HG03575 (cell line): ENCODE measurements around the gene FUCA2.

Experiments
- ATAC-seq: cut with Tn5 transposase; IDR thresholded peaks from one replicate; pipeline ENCODE4 v1.9.1; 2021; ENCODE audit not compliant: unreplicated experiment, insufficient number of reproducible peaks, low FRiP score; ENCODE audit errors: extremely low read depth

FUCA2 gene, protein sequence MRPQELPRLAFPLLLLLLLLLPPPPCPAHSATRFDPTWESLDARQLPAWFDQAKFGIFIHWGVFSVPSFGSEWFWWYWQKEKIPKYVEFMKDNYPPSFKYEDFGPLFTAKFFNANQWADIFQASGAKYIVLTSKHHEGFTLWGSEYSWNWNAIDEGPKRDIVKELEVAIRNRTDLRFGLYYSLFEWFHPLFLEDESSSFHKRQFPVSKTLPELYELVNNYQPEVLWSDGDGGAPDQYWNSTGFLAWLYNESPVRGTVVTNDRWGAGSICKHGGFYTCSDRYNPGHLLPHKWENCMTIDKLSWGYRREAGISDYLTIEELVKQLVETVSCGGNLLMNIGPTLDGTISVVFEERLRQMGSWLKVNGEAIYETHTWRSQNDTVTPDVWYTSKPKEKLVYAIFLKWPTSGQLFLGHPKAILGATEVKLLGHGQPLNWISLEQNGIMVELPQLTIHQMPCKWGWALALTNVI

GRCh38 chr6:143510991-143511891 lies at the start of gene FUCA2:
TSS of gene FUCA2 (minus strand) at chr6:143511720. CDS start at chr6:143511634, 86 bp downstream.
- no peak for ATAC-seq

- ATAC-seq = no peak
Measured at GRCh38 chr6:143561105-143561704, 49.7 kb upstream of the FUCA2 start.

DNA sequence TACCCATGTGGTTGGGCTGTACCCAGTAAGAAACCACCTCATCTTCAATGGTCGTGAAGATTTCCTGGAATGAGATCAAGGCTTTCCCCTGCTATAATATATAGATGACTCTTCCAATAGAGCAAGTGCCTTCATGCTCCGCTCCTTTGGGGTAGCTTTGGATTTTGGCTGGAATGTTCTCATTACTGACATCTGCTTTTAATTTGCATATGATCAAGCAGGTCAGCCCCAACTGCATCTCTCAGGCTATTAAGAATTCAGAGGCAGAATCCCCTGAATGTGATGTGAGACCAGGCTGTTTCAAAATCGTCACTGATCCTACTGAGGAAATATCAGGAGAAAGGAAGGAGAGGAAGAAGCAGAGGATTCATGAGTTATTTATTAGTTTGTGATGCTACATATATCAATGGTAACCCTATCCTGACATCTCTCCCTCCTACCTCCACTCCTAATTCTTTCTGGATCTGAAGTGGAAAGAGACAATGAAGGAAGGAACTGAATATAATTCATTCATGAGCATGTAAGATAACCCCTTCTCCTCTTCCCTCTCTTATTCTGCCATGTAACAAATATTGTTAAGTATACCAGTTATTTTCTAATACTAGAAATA lies 47.6 kb upstream of the FUCA2 start:
- ATAC-seq = no peak

- ATAC-seq = no peak
Measured at GRCh38 chr6:143556529-143556928, 45.0 kb upstream of the FUCA2 start.

DNA sequence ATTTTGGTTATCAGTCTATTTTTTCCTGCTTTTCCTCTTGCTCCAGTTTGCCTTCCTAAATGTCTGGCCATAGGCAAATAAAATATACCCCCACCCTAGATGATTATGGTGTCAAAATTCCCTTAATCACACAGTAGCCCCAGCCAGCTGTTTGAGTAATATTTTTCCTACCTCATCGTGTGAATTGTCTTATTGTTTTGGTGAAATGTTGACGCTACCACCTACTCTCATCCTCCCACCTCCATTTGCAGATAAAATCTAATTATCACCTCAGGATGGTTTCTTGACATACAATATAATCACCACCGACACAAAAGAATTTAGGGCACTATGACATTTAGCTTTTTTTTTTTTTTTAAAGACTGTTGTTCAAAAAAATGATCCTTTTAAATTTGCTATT lies 44.1 kb upstream of the FUCA2 start:
- ATAC-seq = no peak

GRCh38 chr6:143555071-143555492 lies 43.6 kb upstream of the FUCA2 start:
- no peak for ATAC-seq

GRCh38 chr6:143553337-143553736 lies 41.8 kb upstream of the FUCA2 start:
- no peak for ATAC-seq

- ATAC-seq = no peak
Measured at GRCh38 chr6:143549949-143550268, 38.4 kb upstream of the FUCA2 start.

DNA sequence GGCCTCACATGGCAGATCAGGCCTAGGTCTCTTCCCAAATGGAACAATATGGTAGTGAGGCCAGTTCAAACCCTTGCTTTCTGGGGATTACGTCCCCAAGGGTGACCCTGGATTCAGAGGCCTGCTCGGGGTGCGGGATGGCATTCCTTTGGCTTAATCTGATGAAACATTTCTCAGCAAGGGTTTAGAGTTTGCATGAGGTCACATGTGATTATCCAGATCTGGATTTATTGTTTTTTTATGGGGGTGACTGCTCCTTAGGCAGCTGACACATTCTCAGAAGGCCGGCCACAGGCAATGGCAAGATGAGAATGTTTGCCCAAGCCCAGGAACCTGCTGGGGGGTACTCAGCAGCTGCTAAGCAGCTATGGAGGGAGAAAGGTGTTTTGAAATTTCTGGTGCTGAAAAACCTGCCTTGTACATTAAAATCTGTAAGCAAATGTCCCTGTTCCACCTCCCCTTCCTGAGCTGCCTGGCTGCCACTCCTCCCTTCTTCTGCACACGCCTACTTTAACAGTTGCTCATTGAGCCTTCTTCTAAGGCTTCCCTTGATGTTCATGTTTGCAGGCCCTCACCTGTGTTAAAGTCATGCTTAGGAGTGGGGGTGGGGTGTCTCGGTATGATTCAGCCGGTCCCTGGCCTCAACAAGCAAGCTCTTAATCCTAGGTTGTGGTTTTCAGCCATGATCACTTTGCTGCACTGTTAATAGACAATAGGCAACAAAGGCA lies 37.9 kb upstream of the FUCA2 start:
- ATAC-seq = peak; percentile 65

GRCh38 chr6:143546599-143546998 lies 35.1 kb upstream of the FUCA2 start:
- no peak for ATAC-seq

DNA sequence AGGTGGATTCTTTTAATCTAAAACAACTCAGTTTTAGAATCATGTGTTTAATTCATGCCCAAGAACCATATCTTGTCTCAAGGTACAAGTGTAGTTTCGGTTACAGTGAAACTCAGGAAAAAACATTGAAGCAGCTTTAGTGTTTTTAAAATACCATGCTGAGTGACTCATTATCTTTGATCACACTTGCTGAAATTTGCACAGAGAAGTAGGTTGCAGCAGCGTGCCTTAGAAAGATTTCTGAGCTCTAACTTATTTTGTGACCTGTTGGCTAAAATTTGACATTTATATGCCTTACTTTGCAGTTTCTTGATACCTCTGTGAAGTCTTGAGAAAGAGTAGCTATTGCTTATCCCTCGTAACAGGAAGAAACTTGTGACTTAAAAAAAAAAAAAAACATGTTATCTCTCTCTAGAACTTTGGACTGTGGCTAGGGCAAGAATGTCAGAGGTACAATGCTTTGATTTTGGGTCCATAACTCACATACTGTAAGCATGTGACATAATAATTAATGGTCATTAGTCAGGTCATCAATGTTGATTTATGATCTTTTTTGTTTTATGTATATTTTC lies 34.5 kb upstream of the FUCA2 start:
- ATAC-seq = no peak

DNA sequence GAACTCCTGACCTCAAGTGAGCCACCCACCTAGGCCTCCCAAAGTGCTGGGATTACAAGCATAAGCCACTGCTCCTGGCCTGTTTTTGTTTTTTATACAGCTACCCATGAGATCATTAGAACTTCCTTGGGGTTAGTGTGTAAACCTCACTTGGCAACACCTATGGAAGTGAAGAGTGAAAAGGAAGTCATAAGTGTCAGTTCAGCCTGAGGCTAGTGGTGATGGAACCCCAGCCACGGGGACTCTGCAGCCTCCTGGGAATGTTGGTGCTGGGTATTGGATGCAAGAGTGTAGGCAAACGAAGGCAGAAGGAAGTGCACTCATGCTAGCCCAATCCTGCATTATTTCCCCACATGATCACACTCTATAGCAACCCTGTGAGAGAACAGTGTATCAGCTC lies 33.6 kb upstream of the FUCA2 start:
- no peak for ATAC-seq

DNA sequence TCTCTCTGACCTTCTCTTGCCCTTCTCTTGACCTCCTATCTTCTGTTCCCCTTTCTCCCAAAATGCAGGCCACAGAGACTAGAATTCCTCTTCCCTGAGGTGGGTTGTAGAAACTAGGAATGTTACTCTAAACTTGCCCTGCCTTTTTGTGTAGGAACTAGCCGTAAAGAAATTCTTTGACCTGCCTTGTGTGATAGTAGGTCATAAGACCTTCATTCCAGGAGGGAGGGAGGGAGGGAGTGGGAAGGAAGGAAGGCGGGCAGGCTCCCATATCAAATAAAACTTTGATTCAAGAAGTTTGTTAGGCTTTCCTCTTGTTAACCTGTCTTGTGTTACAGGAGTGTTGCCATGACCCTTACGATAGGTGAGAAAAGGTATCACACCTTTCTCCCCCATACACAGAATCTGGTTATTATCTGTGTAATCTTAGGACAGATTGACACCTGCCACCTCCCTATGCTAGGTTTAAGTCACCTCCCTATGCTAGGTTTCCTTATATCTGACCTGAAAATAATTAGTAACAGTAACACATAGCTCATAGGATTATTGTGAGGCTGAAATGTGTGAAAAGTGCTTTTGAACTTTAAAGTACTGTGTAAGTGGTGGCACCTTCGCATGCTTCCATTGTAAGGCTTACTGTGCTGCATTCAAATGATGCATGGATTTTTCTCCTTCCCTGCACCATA lies 32.6 kb upstream of the FUCA2 start:
- no peak for ATAC-seq

- no peak for ATAC-seq
Measured at GRCh38 chr6:143543435-143543834, 31.9 kb upstream of the FUCA2 start.

GRCh38 chr6:143542888-143543287 lies 31.4 kb upstream of the FUCA2 start:
- no peak for ATAC-seq

DNA sequence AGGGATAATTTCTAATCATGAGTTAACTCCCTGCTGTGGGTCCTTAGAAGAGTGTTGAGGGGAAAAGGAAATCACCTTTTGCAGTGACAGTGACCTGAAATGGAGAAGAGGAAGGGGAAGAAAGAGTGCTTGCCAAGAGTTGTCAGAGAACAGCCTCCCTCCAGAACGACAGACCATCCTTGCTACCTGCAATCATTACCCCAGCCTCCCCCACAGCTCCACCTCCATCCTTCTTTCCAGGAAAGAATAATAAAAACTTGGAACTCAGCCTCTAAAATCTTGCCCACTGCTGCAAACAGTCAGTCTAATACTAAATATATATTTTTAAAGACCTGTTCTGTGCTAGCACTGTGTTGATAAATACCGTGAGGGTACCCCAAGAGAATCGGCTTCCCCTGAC lies 28.7 kb upstream of the FUCA2 start:
- no peak for ATAC-seq

DNA sequence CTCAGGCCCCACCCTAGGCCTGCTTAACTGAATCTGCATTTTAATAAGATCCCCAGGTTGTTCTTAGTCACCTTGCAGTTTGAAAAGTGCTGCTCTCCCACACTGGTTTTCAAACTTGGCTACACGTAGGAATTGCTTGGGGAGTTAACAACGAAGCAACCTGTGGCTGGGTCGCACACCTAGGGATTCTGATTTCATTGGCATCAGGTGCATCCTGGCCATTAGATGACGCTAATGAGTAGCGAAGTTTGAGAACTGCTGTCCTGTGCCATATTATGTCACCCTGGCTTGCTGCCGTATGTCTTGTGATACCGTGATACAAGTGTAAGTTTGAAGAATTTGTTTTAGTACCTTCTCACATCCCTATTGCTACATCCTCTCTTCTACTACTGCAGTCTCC lies 28.2 kb upstream of the FUCA2 start:
- no peak for ATAC-seq

GRCh38 chr6:143539106-143539505 lies 27.6 kb upstream of the FUCA2 start:
- ATAC-seq = no peak
